ENCODE measurements around the gene GABPB2. TPM values are rescaled to one million over a fixed set of nuclear protein-coding genes. Genes with fewer than 3 reads are reported as not detected.

Gene GABPB2
- total and polyA plus RNA-seq, 3 experiments from 2014 or later, result 16.0 to 19.4 (median 19.2) TPM

DNA sequence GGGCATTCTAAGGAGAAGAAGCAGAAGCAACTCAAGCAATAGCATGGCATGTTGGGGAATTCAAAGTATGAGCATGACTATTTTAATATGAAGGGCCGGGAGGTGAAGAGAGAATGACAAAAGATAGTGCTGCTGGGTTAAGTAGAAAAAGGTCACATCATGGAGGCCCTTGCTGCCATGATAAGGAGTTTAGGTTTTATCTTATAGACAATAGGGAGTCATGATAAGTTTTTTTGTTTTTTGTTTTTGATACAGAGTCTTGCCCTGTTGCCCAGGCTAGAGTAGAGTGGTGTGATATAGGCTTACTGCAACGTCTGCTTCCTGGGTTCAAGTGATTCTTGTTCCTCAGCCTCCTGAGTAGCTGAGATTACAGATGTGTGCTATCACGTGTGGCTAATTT, 31.0 kb upstream of the GABPB2 start:
- Mint-ChIP-seq H3K4me1 (peaks cover 10 to 19% (median 12%) of the 10 kb centered on the region in 3 donors), H3K4me3 (no peak overlapping the region), H3K27ac (peak overlapping the region in 1 of 8 donors; percentile 15), H3K27me3 (no peaks in the 10 kb centered on the region), H3K36me3 (peaks cover 0 to 13% (median 9%) of the 10 kb centered on the region in 3 donors), H3K9me3 (no peaks in the 10 kb centered on the region)
- Histone ChIP-seq H3K27me3 (ENCODE audit: insufficient read depth, low read length, poor library complexity, severe bottlenecking) (no peaks in the 10 kb centered on the region), H3K4me1 (ENCODE audit: insufficient read depth, low read length) (peaks cover 8% of the 10 kb centered on the region), H3K9me3 (ENCODE audit: low read length) (no peaks in the 10 kb centered on the region), H3K36me3 (ENCODE audit: insufficient read depth, low read length) (peaks cover 4% of the 10 kb centered on the region), H3K27ac (ENCODE audit: low read depth, low read length) (no peak overlapping the region), H3K4me3 (ENCODE audit: low read length) (no peak overlapping the region)
- DNase-seq, result no peak
- ChIA-PET POLR2A (no interaction called here), CTCF (interaction anchor here (3.7 kb wide), 1 partner anchor 15 kb away, joined by 13 read pairs; no protein-coding TSS in a partner anchor)

DNA sequence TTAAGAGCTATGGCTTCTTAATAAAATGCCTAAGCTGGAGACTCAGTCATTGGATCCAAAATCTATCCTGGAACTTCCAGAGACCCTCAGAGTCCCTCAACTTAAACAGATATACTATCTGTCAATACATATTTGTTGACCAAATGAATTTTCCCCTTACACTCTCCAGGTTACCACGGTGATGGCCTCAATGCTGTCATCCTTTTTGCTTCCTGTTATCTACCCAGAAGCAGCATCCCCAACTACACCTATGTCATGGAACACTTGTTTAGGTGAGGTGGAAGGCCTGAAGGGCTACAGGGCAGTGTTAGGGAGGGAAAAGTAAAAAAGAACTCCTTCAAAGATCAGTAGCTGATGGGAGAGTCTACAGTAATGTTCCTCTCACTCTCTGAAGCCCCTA, 27.4 kb upstream of the GABPB2 start:
- POLR2A ChIA-PET, result no interaction called here

DNA sequence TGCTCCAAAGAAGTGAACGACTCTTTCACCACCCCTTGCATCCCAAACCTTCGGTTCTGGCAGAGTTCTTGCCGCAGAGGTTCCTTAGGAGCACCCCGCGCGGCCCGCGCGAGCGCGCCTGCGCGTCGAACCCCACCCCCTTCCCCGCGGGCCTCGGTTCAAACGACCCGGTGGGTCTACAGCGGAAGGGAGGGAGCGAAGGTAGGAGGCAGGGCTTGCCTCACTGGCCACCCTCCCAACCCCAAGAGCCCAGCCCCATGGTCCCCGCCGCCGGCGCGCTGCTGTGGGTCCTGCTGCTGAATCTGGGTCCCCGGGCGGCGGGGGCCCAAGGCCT, 23.0 kb upstream of the GABPB2 start, which contains the start of gene C1orf56:
TSS of gene C1orf56 (plus strand) at position 161 of the 334 bp plus-strand sequence. CDS start at position 258, 97 bp downstream.
- Histone ChIP-seq H3K9me3 (ENCODE audit: low read length) (no peaks in the 10 kb centered on the region), H3K4me1 (ENCODE audit: insufficient read depth, low read length) (peaks cover 52% of the 10 kb centered on the region), H3K36me3 (ENCODE audit: insufficient read depth, low read length) (peaks cover 12% of the 10 kb centered on the region), H3K27me3 (ENCODE audit: insufficient read depth, low read length, poor library complexity, severe bottlenecking) (no peaks in the 10 kb centered on the region), H3K4me3 (ENCODE audit: low read length) (peak within 1 kb of the TSS; percentile 76), H3K27ac (ENCODE audit: low read depth, low read length) (peak within 1 kb of the TSS; percentile 53)
- Mint-ChIP-seq H3K27me3 (no peaks in the 10 kb centered on the region), H3K9me3 (peaks cover 0 to 1% (median 0%) of the 10 kb centered on the region in 5 donors), H3K36me3 (peaks cover 0 to 22% (median 5%) of the 10 kb centered on the region in 3 donors), H3K27ac (peak within 1 kb of the TSS; percentile 87 to 98 (median 93)), H3K4me1 (peaks cover 61 to 77% (median 74%) of the 10 kb centered on the region in 3 donors), H3K4me3 (peak within 1 kb of the TSS; percentile 88 to 96 (median 91))
- POLR2A ChIA-PET, result interaction anchor here (0.6 to 5.6 kb wide), 4 partner anchors 11 to 51 kb away, joined by 3 to 88 read pairs (median 6); partner anchors contain the start of genes CDC42SE1, MINDY1 and MLLT11
- DNase-seq, result peak; percentile 46 to 78 (median 58)
- CTCF ChIA-PET, result interaction anchor here (0.6 to 8.9 kb wide), 14 partner anchors 12 to 791 kb away, joined by 3 to 94 read pairs (median 4); partner anchors contain the start of genes CDC42SE1, GABPB2, MLLT11 and TNFAIP8L2

More for the DNA sequence above, 27.4 kb upstream of the GABPB2 start:
- Histone ChIP-seq H3K27ac (ENCODE audit: low read depth, low read length) (no peak overlapping the region), H3K9me3 (ENCODE audit: low read length) (no peaks in the 10 kb centered on the region), H3K4me3 (ENCODE audit: low read length) (no peak overlapping the region), H3K27me3 (ENCODE audit: insufficient read depth, low read length, poor library complexity, severe bottlenecking) (no peaks in the 10 kb centered on the region), H3K4me1 (ENCODE audit: insufficient read depth, low read length) (peaks cover 21% of the 10 kb centered on the region), H3K36me3 (ENCODE audit: insufficient read depth, low read length) (no peaks in the 10 kb centered on the region)
- Mint-ChIP-seq H3K36me3 (peaks cover 0 to 7% (median 1%) of the 10 kb centered on the region in 3 donors), H3K27me3 (no peaks in the 10 kb centered on the region), H3K4me3 (no peak overlapping the region), H3K4me1 (peaks cover 24 to 35% (median 31%) of the 10 kb centered on the region in 3 donors), H3K9me3 (peaks cover 0 to 1% (median 0%) of the 10 kb centered on the region in 5 donors), H3K27ac (peak overlapping the region in 4 of 8 donors; percentile 26 to 81 (median 74))
- CTCF ChIA-PET, result interaction anchor here (1.2 to 8.9 kb wide), 5 partner anchors 14 to 36 kb away, joined by 3 to 94 read pairs (median 8); partner anchors contain the start of genes CDC42SE1, GABPB2, MINDY1 and MLLT11
- peak in 1 of 5 donors; percentile 53 for DNase-seq

DNA sequence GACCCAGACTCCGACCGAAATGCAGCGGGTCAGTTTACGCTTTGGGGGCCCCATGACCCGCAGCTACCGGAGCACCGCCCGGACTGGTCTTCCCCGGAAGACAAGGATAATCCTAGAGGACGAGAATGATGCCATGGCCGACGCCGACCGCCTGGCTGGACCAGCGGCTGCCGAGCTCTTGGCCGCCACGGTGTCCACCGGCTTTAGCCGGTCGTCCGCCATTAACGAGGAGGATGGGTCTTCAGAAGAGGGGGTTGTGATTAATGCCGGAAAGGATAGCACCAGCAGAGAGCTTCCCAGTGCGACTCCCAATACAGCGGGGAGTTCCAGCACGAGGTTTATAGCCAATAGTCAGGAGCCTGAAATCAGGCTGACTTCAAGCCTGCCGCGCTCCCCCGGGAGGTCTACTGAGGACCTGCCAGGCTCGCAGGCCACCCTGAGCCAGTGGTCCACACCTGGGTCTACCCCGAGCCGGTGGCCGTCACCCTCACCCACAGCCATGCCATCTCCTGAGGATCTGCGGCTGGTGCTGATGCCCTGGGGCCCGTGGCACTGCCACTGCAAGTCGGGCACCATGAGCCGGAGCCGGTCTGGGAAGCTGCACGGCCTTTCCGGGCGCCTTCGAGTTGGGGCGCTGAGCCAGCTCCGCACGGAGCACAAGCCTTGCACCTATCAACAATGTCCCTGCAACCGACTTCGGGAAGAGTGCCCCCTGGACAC, 22.5 kb upstream of the GABPB2 start:
- peaks cover 0 to 27% (median 6%) of the 10 kb centered on the region in 3 donors for H3K36me3 Mint-ChIP-seq
- peak overlapping the region; percentile 87 to 98 (median 93) for H3K27ac Mint-ChIP-seq
- H3K4me3 Mint-ChIP-seq, result peak overlapping the region; percentile 88 to 96 (median 91)
- CTCF ChIA-PET, result interaction anchor here (0.6 to 8.9 kb wide), 16 partner anchors 11 to 792 kb away, joined by 3 to 94 read pairs (median 3); partner anchors contain the start of genes CDC42SE1, GABPB2, MINDY1 and MLLT11
- peak; percentile 38 to 76 (median 63) for DNase-seq
- H3K4me1 Mint-ChIP-seq, result peaks cover 63 to 78% (median 74%) of the 10 kb centered on the region in 3 donors
- peak overlapping the region; percentile 76 for H3K4me3 ChIP-seq (ENCODE audit: low read length)
- H3K36me3 ChIP-seq (ENCODE audit: insufficient read depth, low read length), result peaks cover 17% of the 10 kb centered on the region
- H3K4me1 ChIP-seq (ENCODE audit: insufficient read depth, low read length), result peaks cover 54% of the 10 kb centered on the region
- no peaks in the 10 kb centered on the region for H3K27me3 Mint-ChIP-seq
- peak overlapping the region; percentile 53 for H3K27ac ChIP-seq (ENCODE audit: low read depth, low read length)
- H3K9me3 ChIP-seq (ENCODE audit: low read length), result no peaks in the 10 kb centered on the region
- H3K27me3 ChIP-seq (ENCODE audit: insufficient read depth, low read length, poor library complexity, severe bottlenecking), result no peaks in the 10 kb centered on the region
- H3K9me3 Mint-ChIP-seq, result peaks cover 0 to 1% (median 0%) of the 10 kb centered on the region in 5 donors
- POLR2A ChIA-PET, result interaction anchor here (0.5 to 5.6 kb wide), 5 partner anchors 11 to 52 kb away, joined by 3 to 88 read pairs (median 3); partner anchors contain the start of genes CDC42SE1, MINDY1 and MLLT11

DNA sequence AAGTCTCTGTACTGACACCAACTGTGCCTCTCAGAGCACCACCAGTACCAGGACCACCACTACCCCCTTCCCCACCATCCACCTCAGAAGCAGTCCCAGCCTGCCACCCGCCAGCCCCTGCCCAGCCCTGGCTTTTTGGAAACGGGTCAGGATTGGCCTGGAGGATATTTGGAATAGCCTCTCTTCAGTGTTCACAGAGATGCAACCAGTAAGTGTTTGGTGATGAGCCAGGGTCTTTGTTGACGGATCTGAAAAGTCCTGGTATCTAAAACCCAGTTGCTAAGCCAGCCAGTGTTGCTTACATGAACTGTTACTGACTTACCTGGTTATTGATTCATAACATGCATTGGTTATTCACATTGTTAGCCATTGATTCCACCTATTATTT, 21.9 kb upstream of the GABPB2 start:
- H3K4me1 Mint-ChIP-seq, result peaks cover 62 to 78% (median 70%) of the 10 kb centered on the region in 3 donors
- CTCF ChIA-PET, result interaction anchor here (0.6 to 8.9 kb wide), 12 partner anchors 10 to 108 kb away, joined by 3 to 94 read pairs (median 4); partner anchors contain the start of genes CDC42SE1, GABPB2, MINDY1 and MLLT11

DNA sequence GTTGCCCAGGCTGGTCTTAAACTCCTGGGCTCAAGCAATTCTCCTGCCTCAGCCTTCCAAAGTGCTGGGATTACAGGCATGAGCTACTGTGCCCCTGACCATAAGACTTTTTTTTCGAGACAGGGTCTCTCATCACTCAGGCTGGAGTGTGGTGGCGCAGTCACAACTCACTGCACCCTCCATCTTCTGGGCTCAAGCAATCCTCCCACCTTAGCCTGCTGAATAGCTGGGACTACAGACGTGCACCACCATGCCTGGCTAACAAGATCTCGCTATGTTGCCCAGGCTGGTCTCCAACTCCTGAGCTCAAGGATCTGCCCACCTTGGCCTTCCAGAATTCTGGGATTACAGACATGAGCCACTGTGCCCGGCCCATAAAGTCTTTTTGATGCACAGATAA, 21.1 kb upstream of the GABPB2 start:
- Mint-ChIP-seq H3K9me3 (peaks cover 0 to 1% (median 0%) of the 10 kb centered on the region in 5 donors), H3K27ac (peak overlapping the region; percentile 56 to 98 (median 93)), H3K36me3 (peaks cover 0 to 39% (median 8%) of the 10 kb centered on the region in 3 donors), H3K4me1 (peaks cover 66 to 84% (median 72%) of the 10 kb centered on the region in 3 donors), H3K4me3 (peak overlapping the region in 6 of 7 donors; percentile 39 to 96 (median 50)), H3K27me3 (no peaks in the 10 kb centered on the region)
- DNase-seq, result no peak
- Histone ChIP-seq H3K4me1 (ENCODE audit: insufficient read depth, low read length) (peaks cover 63% of the 10 kb centered on the region), H3K9me3 (ENCODE audit: low read length) (no peaks in the 10 kb centered on the region), H3K36me3 (ENCODE audit: insufficient read depth, low read length) (peaks cover 28% of the 10 kb centered on the region), H3K27me3 (ENCODE audit: insufficient read depth, low read length, poor library complexity, severe bottlenecking) (no peaks in the 10 kb centered on the region), H3K27ac (ENCODE audit: low read depth, low read length) (no peak overlapping the region), H3K4me3 (ENCODE audit: low read length) (no peak overlapping the region)
- CTCF ChIA-PET, result interaction anchor here (1.5 to 8.9 kb wide), 3 partner anchors 10 to 24 kb away, joined by 5 to 94 read pairs (median 60); partner anchors contain the start of genes CDC42SE1, GABPB2 and MLLT11
- POLR2A ChIA-PET, result interaction anchor here (0.6 to 5.6 kb wide), 2 partner anchors 9 to 25 kb away, joined by 3 to 88 read pairs; partner anchors contain the start of genes CDC42SE1 and MLLT11

More for the DNA sequence above, 21.9 kb upstream of the GABPB2 start:
- Mint-ChIP-seq H3K36me3 (peaks cover 0 to 32% (median 5%) of the 10 kb centered on the region in 3 donors), H3K4me3 (peak overlapping the region; percentile 88 to 96 (median 91)), H3K27ac (peak overlapping the region; percentile 87 to 98 (median 93)), H3K9me3 (peaks cover 0 to 1% (median 0%) of the 10 kb centered on the region in 5 donors), H3K27me3 (no peaks in the 10 kb centered on the region)
- Histone ChIP-seq H3K27ac (ENCODE audit: low read depth, low read length) (peak overlapping the region; percentile 53), H3K27me3 (ENCODE audit: insufficient read depth, low read length, poor library complexity, severe bottlenecking) (no peaks in the 10 kb centered on the region), H3K4me3 (ENCODE audit: low read length) (peak overlapping the region; percentile 76), H3K4me1 (ENCODE audit: insufficient read depth, low read length) (peaks cover 55% of the 10 kb centered on the region), H3K9me3 (ENCODE audit: low read length) (no peaks in the 10 kb centered on the region), H3K36me3 (ENCODE audit: insufficient read depth, low read length) (peaks cover 22% of the 10 kb centered on the region)
- POLR2A ChIA-PET, result interaction anchor here (0.5 to 5.6 kb wide), 2 partner anchors 10 to 17 kb away, joined by 3 to 88 read pairs; partner anchors contain the start of genes CDC42SE1 and MLLT11
- DNase-seq, result no peak

DNA sequence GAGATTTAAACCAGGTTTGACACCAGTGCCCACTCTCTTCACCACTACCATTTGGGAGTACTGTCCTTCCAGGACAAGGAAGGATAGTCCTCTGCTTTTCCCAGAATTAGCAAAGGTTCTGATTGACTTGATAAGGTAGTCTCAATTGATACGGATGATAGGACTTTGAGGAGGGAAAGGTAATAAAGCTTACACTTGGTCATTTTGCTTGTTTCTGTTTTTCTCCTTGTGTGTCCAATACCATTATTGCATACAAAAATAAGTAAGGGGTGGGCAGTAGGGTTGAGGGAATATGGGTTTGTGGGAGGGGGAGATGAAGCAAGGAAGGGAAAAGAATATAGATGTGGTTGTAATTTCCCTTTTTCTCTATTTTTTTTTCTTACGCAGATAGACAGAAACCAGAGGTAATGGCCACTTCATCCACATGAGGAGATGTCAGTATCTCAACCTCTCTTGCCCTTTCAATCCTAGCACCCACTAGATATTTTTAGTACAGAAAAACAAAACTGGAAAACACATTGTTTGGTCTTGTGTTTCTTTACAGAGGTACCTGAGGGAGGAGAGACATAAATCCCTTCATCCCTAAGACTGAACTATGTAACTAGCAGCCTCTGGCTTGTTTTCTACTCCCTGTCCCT, 20.4 kb upstream of the GABPB2 start:
- Histone ChIP-seq H3K4me3 (ENCODE audit: low read length) (no peak overlapping the region), H3K4me1 (ENCODE audit: insufficient read depth, low read length) (peaks cover 70% of the 10 kb centered on the region), H3K27ac (ENCODE audit: low read depth, low read length) (no peak overlapping the region), H3K36me3 (ENCODE audit: insufficient read depth, low read length) (peaks cover 35% of the 10 kb centered on the region), H3K27me3 (ENCODE audit: insufficient read depth, low read length, poor library complexity, severe bottlenecking) (no peaks in the 10 kb centered on the region), H3K9me3 (ENCODE audit: low read length) (no peaks in the 10 kb centered on the region)
- no peak for DNase-seq
- ChIA-PET POLR2A (interaction anchor here (0.6 to 5.6 kb wide), 2 partner anchors 9 to 24 kb away, joined by 3 to 88 read pairs; partner anchors contain the start of genes CDC42SE1 and MLLT11), CTCF (interaction anchor here (1.5 to 8.9 kb wide), 3 partner anchors 9 to 25 kb away, joined by 5 to 94 read pairs (median 60); partner anchors contain the start of genes CDC42SE1, GABPB2 and MLLT11)
- H3K4me1 Mint-ChIP-seq, result peaks cover 73 to 91% (median 79%) of the 10 kb centered on the region in 3 donors
- no peaks in the 10 kb centered on the region for H3K27me3 Mint-ChIP-seq
- H3K9me3 Mint-ChIP-seq, result peaks cover 0 to 1% (median 0%) of the 10 kb centered on the region in 5 donors
- peaks cover 5 to 47% (median 14%) of the 10 kb centered on the region in 3 donors for H3K36me3 Mint-ChIP-seq
- H3K27ac Mint-ChIP-seq, result peak overlapping the region; percentile 9 to 95 (median 66)
- H3K4me3 Mint-ChIP-seq, result peak overlapping the region in 3 of 7 donors; percentile 10 to 96 (median 23)
